Ascending aorta (tissue), 2 donors: ENCODE data around the gene RASGRP3. TPM values are rescaled to one million over a fixed set of nuclear protein-coding genes. Genes with fewer than 3 reads are reported as not detected.
A peak's percentile ranks its signal among the peaks of the same experiment; 100 is the strongest.

Source experiments
- DNase-seq, 2 donors: peaks; one replicate each; pipeline ENCODE4 v3.0.0-alpha.2; 2019; ENCODE audit warnings: low spot score in 2 of 2
- H3K27ac ChIP-seq, 2 donors: fragments of 200-600 bp; sonication (generic); one replicate each; pipeline ENCODE4 v1.5.1; 2016 to 2017; ENCODE audit warnings: mild to moderate bottlenecking in 1 of 2
- H3K27me3 ChIP-seq: fragments of 200-600 bp; sonication (generic); one replicate; pipeline ENCODE4 v1.5.1; 2017
- H3K36me3 ChIP-seq, 2 donors: fragments of 200-600 bp; sonication (generic); one replicate each; pipeline ENCODE4 v1.5.1; 2016
- H3K4me1 ChIP-seq, 2 donors: fragments of 200-600 bp; sonication (generic); one replicate each; pipeline ENCODE4 v1.5.1; 2016 to 2017; ENCODE audit warnings: mild to moderate bottlenecking in 1 of 2
- H3K4me3 ChIP-seq, 2 donors: fragments of 200-600 bp; sonication (generic); one replicate each; pipeline ENCODE4 v1.5.1; 2016 to 2017; ENCODE audit warnings: mild to moderate bottlenecking in 1 of 2
- H3K9me3 ChIP-seq, 2 donors: fragments of 200-600 bp; sonication (generic); one replicate each; pipeline ENCODE4 v1.5.1; 2016
- intact Hi-C: fragments of 100-400 bp; cut with DNase I; formaldehyde crosslinking; loops from one replicate; pipeline ENCODE4 v1.15.1; 2023
- total RNA-seq: library from RNA; depleted of rRNA; stranded (reverse); fragments of >200 nt; gene quantifications from one replicate; pipeline ENCODE4 v1.1.0, GENCODE V29; 2016
- TF ChIP-seq, protein P1 (sequence below), 3 experiments: fragments of 200-600 bp in 2 of 3; fragments of 450-650 bp in 1 of 3; sonication (generic) in 2 of 3; IDR thresholded peaks; one replicate each; pipeline ENCODE4 v1.5.1; 2016 to 2019; ENCODE audit warnings: antibody characterized with exemption in 3 of 3, mild to moderate bottlenecking in 1 of 3, moderate library complexity in 1 of 3

Gene RASGRP3
- total RNA-seq, 1 donor from 2014 or later = 1.6 TPM

DNA sequence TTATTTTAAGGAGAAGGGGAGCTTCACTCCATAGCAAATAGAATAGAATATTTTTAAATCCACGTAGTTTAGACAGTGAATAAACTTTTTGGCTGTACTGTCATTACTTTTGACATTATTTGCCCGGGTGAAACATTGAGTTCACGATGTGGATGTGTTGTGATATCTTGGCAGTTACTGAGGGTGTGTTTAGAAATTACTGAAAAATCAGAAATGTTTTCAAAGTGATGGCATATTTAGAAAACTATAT, 123.4 kb downstream of the RASGRP3 start:
- intact Hi-C loops = loop anchor here (5.0 kb wide), 4 partner anchors 883 to 1433 kb away; partner anchors contain the start of genes BIRC6, SLC30A6 and TTC27
- Histone ChIP-seq H3K4me3 (peak overlapping the region; percentile 67 to 100), H3K36me3 (no peaks in the 10 kb centered on the region), H3K4me1 (peaks cover 3 to 8% of the 10 kb centered on the region in 2 donors), H3K9me3 (no peaks in the 10 kb centered on the region), H3K27ac (peak overlapping the region; percentile 35 to 90), H3K27me3 (no peaks in the 10 kb centered on the region)
- no peak for DNase-seq
- TF ChIP-seq, protein P1, sequence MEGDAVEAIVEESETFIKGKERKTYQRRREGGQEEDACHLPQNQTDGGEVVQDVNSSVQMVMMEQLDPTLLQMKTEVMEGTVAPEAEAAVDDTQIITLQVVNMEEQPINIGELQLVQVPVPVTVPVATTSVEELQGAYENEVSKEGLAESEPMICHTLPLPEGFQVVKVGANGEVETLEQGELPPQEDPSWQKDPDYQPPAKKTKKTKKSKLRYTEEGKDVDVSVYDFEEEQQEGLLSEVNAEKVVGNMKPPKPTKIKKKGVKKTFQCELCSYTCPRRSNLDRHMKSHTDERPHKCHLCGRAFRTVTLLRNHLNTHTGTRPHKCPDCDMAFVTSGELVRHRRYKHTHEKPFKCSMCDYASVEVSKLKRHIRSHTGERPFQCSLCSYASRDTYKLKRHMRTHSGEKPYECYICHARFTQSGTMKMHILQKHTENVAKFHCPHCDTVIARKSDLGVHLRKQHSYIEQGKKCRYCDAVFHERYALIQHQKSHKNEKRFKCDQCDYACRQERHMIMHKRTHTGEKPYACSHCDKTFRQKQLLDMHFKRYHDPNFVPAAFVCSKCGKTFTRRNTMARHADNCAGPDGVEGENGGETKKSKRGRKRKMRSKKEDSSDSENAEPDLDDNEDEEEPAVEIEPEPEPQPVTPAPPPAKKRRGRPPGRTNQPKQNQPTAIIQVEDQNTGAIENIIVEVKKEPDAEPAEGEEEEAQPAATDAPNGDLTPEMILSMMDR (IDR thresholded peaks at IDR 0.05) = no peak

DNA sequence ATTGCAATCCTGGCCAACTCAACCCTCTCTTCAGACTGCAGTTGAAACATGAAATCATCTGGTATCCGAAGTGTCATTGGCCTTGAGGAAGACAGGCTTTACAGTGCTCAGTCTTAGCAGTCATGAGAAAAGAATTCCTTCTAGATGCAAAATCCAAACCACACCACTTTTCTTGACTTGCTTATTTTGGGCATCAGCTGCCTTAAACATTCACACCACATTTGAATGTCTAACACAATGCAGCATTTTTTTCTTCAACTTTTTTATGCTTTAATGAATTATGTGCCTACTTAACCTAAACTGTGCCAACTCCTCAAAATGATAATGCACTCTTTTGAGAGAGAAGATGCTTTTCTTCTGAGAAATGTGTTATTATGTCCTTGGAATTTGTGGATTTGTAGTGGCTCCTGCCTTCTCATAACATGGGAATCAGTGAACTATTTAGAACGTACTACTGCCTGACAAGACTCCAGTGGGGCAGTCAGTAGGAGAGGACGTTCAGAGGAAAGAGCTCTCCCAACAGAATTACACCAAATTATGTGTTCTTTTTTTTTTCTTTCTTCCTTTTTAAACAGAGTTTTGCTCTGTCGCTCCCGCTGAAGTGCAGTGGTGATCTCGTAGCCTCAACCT, 125.9 kb downstream of the RASGRP3 start:
- Histone ChIP-seq H3K36me3 (no peaks in the 10 kb centered on the region), H3K4me1 (peaks cover 3 to 5% of the 10 kb centered on the region in 2 donors), H3K9me3 (no peaks in the 10 kb centered on the region), H3K27me3 (no peaks in the 10 kb centered on the region), H3K27ac (no peak overlapping the region), H3K4me3 (no peak overlapping the region)
- TF ChIP-seq, protein P1 (IDR thresholded peaks at IDR 0.05) = no peak
- intact Hi-C loops = no loop called here
- no peak for DNase-seq

DNA sequence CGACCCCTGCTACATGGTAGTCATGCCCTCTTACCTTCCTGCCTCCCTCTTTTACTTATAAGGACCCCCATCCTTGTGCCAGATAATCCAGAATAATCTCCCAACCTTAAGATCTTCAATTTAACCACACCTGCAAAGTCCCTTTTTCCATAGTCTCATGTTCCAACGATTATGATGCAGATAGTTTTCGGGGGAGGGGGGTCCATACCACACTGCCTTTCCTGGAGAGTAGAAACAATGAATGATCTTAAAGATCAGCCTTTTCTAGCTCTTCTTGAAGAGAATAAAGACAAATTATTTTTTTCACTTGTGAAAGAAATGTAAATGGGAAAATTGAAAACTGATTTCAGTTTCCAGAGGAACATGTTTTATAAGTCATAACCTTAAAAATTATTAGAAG, 127.0 kb downstream of the RASGRP3 start:
- no peak for DNase-seq
- H3K27ac ChIP-seq = no peak overlapping the region
- peaks cover 0 to under 1% of the 10 kb centered on the region in 2 donors for H3K4me1 ChIP-seq
- H3K4me3 ChIP-seq = no peak overlapping the region
- H3K27me3 ChIP-seq = no peaks in the 10 kb centered on the region
- no peaks in the 10 kb centered on the region for H3K9me3 ChIP-seq
- intact Hi-C loops = no loop called here
- no peaks in the 10 kb centered on the region for H3K36me3 ChIP-seq
- TF ChIP-seq, protein P1 (IDR thresholded peaks at IDR 0.05) = no peak

DNA sequence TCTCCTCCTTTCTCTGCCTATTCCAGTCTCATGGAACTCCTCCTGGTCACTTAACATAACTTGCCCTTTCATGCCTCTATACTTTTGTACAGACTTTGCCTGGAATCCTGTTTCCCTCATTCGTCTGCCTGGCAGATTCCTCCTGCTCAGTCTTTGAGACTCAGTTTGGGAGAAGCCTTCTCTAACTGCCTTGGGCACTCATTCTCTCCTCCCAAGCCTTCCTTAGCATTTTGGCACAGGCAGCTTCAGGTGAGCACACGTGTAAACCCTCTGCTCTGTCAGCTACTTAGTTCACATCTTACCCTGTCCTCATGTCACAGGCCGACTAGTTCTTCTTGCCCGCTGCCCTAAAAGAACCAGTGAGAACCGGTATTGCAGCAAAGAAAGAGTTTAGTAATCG, 128.6 kb downstream of the RASGRP3 start:
- TF ChIP-seq, protein P1 (IDR thresholded peaks at IDR 0.05) = no peak
- Histone ChIP-seq H3K27me3 (no peaks in the 10 kb centered on the region), H3K9me3 (no peaks in the 10 kb centered on the region), H3K27ac (no peak overlapping the region), H3K4me1 (no peaks in the 10 kb centered on the region), H3K4me3 (no peak overlapping the region), H3K36me3 (no peaks in the 10 kb centered on the region)
- no peak for DNase-seq
- intact Hi-C loops = no loop called here

DNA sequence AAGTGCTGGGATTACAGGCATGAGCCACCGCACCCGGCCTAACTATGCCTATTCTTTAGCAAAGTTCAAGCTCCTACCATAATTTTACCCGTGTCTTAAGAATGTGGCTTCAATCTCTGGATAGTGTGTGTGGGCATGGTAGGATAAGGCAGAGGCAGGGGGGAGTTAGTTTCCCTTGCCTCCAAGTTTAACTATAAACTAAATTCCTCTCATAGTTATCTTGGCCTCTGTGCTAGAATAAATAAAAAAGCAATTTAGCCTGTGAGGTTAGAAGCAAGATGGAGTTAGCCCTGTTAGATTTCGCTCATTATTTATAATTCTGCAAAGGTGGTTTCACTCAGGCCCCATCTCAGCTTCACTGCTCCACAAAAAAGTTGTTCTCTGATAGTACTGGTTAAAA, 129.7 kb downstream of the RASGRP3 start:
- Histone ChIP-seq H3K27me3 (no peaks in the 10 kb centered on the region), H3K4me3 (no peak overlapping the region), H3K4me1 (no peaks in the 10 kb centered on the region), H3K9me3 (no peaks in the 10 kb centered on the region), H3K27ac (no peak overlapping the region), H3K36me3 (no peaks in the 10 kb centered on the region)
- TF ChIP-seq, protein P1 (IDR thresholded peaks at IDR 0.05) = no peak
- intact Hi-C loops = no loop called here
- DNase-seq = no peak

GRCh38 chr2:33606622-33607021, 130.2 kb downstream of the RASGRP3 start:
- intact Hi-C loops = no loop called here
- no peaks in the 10 kb centered on the region for H3K4me1 ChIP-seq

More at GRCh38 chr2:33606622-33607021, 130.2 kb downstream of the RASGRP3 start:
- no peak overlapping the region for H3K4me3 ChIP-seq
- TF ChIP-seq, protein P1 (IDR thresholded peaks at IDR 0.05) = no peak
- no peaks in the 10 kb centered on the region for H3K27me3 ChIP-seq
- H3K36me3 ChIP-seq = no peaks in the 10 kb centered on the region
- no peaks in the 10 kb centered on the region for H3K9me3 ChIP-seq
- no peak for DNase-seq
- no peak overlapping the region for H3K27ac ChIP-seq
